ENCODE measurements around the gene TTLL11. TPM values are rescaled to one million over a fixed set of nuclear protein-coding genes. Genes with fewer than 3 reads are reported as not detected.

TTLL11 gene
- total RNA-seq, 1 donor = 7.3 TPM

DNA sequence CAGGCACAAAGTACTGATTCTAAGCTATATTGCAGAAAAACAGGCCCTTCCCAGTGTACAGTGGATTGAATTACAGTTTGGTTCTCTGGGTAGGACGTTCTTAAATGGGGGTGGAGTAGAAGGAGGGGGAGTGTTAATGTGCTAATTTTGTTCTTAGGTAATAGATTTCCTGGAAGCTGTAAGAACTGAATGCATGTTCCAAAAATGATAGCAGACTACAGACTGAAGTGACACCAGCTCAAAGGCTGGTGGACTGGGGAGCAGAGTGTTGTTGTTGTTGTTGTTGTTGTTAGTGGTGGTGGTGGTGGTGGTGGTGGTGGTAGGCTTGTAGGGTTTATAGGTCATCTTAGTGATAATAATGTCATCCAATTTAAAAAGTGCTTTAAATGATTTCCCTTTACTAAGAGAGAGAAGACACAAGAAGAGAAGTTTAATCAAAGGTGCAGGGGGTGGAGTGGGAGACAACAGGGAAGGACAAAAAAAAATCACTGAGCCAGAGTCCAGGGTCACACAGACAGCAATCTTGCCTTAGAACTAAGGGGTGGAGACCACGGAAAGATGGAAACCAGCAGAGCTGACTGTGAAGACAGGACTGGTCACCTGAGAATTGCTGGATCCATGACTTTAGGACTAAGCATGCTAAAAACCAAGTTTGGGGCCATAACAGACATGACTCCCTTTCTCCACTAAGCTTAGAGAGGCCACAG is 27.0 kb downstream of the TTLL11 start:
- no peak for DNase-seq (ENCODE audit: low read depth)
- H3K4me3 ChIP-seq (ENCODE audit: low read depth, low read length) = no peak overlapping the region
- TF ChIP-seq, protein P1, sequence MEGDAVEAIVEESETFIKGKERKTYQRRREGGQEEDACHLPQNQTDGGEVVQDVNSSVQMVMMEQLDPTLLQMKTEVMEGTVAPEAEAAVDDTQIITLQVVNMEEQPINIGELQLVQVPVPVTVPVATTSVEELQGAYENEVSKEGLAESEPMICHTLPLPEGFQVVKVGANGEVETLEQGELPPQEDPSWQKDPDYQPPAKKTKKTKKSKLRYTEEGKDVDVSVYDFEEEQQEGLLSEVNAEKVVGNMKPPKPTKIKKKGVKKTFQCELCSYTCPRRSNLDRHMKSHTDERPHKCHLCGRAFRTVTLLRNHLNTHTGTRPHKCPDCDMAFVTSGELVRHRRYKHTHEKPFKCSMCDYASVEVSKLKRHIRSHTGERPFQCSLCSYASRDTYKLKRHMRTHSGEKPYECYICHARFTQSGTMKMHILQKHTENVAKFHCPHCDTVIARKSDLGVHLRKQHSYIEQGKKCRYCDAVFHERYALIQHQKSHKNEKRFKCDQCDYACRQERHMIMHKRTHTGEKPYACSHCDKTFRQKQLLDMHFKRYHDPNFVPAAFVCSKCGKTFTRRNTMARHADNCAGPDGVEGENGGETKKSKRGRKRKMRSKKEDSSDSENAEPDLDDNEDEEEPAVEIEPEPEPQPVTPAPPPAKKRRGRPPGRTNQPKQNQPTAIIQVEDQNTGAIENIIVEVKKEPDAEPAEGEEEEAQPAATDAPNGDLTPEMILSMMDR (IDR thresholded peaks at IDR 0.05; ENCODE audit: insufficient read depth, low read length) = no peak

DNA sequence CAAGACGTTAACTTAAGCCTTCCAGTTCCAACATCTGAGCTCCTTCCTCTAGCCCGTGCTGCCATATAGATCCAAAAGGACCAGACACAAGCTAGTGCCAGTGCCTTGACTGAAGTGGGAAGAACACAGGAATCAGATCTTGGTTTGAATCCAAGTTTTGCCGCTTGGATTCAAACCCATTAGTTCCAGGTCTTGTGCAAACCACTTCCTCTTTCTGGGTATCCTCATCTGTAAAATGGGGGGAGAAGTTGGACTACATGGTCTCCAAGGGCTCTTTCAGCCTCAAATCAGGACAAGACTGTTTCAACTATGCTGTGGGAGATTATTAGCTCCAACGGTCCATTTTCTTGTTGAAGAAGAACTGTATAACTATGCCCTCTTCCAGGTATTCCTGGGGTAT is 32.6 kb downstream of the TTLL11 start:
- DNase-seq (ENCODE audit: low read depth) = no peak
- no peak overlapping the region for H3K4me3 ChIP-seq (ENCODE audit: low read depth, low read length)
- TF ChIP-seq, protein P1 (IDR thresholded peaks at IDR 0.05; ENCODE audit: insufficient read depth, low read length) = no peak

DNA sequence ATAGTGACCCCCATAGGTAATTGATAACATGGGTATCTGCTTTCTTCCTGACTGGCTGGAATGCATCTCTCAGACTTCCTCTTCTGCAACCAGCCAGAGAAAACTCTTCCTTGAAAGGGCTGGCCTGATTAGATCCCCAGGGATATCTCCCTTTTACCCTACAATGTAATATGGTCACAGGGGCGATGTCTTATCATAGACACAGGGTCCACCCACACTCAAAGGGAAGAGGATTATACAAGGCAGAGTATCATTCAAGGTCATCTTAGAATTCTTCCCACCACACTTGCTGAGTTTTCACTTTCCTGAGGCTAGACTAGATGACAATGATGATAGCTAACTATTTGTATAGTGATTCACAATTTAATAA is 33.2 kb downstream of the TTLL11 start:
- no peak for DNase-seq (ENCODE audit: low read depth)
- H3K4me3 ChIP-seq (ENCODE audit: low read depth, low read length) = no peak overlapping the region
- TF ChIP-seq, protein P1 (IDR thresholded peaks at IDR 0.05; ENCODE audit: insufficient read depth, low read length) = no peak

DNA sequence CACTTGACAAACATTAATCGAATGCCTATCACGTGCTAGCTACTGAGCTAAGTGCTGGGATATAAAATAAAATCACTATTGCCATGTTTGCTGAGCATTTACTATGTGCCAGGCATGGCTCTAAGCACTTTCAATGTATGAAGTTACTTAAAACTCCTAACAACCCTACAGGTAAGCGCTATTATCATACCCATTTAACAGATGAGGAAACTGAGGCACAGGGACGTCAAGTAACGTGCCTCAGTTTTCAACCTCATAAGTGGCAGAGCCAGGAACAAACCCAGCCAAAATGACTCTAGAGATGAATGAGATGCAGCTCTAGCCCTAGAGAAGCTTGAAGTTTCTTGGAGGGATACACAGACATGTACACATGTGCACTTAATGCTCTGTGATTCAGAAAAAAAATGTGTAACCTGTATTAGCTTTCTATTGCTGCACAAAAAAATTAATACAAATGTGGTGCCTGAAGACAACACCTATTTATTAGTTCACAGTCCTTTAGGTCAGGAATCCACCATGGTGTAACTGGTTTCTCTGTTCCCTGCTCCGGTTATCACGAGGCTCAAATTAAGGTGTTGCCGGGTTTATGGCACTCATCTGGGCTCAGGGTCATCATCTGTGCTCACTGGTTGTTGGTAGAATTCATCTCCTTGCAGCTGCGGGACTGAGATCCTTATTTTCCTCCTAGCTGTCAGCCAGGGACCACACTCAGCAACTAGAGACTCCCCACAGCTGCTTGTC is 33.7 kb downstream of the TTLL11 start:
- TF ChIP-seq, protein P1 (IDR thresholded peaks at IDR 0.05; ENCODE audit: insufficient read depth, low read length) = no peak
- no peak overlapping the region for H3K4me3 ChIP-seq (ENCODE audit: low read depth, low read length)
- DNase-seq (ENCODE audit: low read depth) = no peak

DNA sequence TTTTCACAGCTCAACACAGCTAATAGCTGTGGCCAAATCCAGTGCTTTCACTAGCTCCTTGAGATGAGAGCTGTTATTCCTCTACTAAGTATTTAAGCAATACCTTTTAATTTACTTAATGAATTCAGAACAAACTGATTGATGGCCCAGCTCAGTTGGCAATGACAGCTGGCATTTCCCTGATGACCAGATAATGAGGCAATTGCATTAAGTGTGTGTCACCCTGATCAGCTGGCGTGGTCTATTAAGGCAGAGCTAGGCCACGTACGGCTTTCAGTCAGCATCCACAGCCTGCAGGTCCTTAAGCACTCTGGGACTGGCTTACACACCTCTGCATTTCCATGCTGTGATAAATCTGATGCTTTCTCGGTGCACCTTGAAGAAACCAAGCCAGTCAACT is 34.4 kb downstream of the TTLL11 start:
- no peak for DNase-seq (ENCODE audit: low read depth)
- H3K4me3 ChIP-seq (ENCODE audit: low read depth, low read length) = no peak overlapping the region
- TF ChIP-seq, protein P1 (IDR thresholded peaks at IDR 0.05; ENCODE audit: insufficient read depth, low read length) = no peak

DNA sequence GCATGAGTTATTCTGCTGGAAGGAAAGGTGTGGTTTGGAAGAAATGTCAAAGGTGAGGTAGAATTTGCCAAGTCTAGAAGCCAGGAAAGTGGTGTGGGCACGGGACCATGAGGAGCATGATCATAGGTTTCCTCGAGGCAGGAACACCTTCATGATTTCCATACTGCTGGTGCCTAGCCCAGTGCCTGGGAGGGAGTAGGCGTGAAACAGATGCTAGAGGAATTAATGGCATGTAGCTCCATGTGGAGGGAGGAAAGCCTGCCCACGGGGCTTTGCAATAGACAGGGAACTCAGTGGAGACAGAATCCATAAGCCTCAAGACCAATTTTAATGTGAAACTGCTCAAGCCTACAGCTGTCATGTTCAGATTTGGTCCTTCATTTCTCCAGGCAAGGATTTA is 35.1 kb downstream of the TTLL11 start:
- H3K4me3 ChIP-seq (ENCODE audit: low read depth, low read length) = no peak overlapping the region
- no peak for DNase-seq (ENCODE audit: low read depth)
- TF ChIP-seq, protein P1 (IDR thresholded peaks at IDR 0.05; ENCODE audit: insufficient read depth, low read length) = no peak
